ENCODE data around the gene P3H2. TPM values are rescaled to one million over a fixed set of nuclear protein-coding genes. Genes with fewer than 3 reads are reported as not detected.

The P3H2 gene
- total RNA-seq, 4 donors from 2014 or later = 15.6 to 41.5 (median 27.1) TPM

GRCh38 chr3:190051641-190052040, 69.1 kb downstream of the P3H2 start:
- no peak for TF ChIP-seq POLR2AphosphoS5 (IDR thresholded peaks at IDR 0.05)
- no peak for TF ChIP-seq EP300 (IDR thresholded peaks at IDR 0.05)
- TF ChIP-seq, protein P1, sequence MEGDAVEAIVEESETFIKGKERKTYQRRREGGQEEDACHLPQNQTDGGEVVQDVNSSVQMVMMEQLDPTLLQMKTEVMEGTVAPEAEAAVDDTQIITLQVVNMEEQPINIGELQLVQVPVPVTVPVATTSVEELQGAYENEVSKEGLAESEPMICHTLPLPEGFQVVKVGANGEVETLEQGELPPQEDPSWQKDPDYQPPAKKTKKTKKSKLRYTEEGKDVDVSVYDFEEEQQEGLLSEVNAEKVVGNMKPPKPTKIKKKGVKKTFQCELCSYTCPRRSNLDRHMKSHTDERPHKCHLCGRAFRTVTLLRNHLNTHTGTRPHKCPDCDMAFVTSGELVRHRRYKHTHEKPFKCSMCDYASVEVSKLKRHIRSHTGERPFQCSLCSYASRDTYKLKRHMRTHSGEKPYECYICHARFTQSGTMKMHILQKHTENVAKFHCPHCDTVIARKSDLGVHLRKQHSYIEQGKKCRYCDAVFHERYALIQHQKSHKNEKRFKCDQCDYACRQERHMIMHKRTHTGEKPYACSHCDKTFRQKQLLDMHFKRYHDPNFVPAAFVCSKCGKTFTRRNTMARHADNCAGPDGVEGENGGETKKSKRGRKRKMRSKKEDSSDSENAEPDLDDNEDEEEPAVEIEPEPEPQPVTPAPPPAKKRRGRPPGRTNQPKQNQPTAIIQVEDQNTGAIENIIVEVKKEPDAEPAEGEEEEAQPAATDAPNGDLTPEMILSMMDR (IDR thresholded peaks at IDR 0.05) = no peak
- TF ChIP-seq POLR2A (IDR thresholded peaks at IDR 0.05; ENCODE audit: low read depth) = no peak
- H3K27ac ChIP-seq (replicated peaks in 1 of 4) = no peak overlapping the region

DNA sequence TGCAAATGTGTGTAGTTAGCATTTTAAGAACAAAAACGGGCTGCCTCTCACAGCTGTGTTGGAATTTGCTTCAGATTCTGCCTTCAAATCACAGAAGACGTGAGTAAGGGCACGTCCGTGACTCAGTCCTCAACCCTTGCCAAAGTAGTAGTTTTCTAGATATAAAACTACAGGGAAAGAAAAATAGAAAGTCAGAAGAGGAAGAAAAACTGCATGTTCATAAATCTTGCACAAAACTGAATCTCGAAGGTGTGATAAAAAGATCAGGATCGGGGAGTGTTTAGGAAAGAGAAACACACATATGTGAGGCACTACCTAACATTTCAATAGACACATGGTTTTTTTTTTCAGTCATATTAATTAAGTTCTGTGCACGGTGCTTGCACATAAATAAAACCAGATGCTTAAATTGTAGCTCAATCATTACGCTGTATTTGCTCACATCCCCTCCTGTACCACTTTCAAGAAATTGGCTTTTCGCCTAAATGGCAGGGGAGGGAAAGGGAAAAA, 71.7 kb downstream of the P3H2 start:
- Histone ChIP-seq H3K27ac (replicated peaks in 1 of 4) (peak overlapping the region; percentile 32 to 49 (median 38)), H3K4me3 (peak overlapping the region; percentile 11 to 35 (median 22)), H3K27me3 (no peaks in the 10 kb centered on the region), H3K36me3 (no peaks in the 10 kb centered on the region), H3K4me1 (peaks cover 2 to 32% (median 22%) of the 10 kb centered on the region in 4 donors), H3K9me3 (no peaks in the 10 kb centered on the region)
- intact Hi-C loops (cut with DNase I) = no loop called here
- no peak for DNase-seq (ENCODE audit: extremely low spot score)
- 19% methylated on average over 9 of the region's 9 CpGs for WGBS
- TF ChIP-seq POLR2A (IDR thresholded peaks at IDR 0.05; ENCODE audit: low read depth) (no peak), POLR2AphosphoS5 (IDR thresholded peaks at IDR 0.05) (no peak), EP300 (IDR thresholded peaks at IDR 0.05) (no peak)
- TF ChIP-seq, protein P1 (IDR thresholded peaks at IDR 0.05) = no peak

More at GRCh38 chr3:190051641-190052040, 69.1 kb downstream of the P3H2 start:
- no peaks in the 10 kb centered on the region for H3K27me3 ChIP-seq
- H3K4me1 ChIP-seq = peaks cover 0 to 26% (median 14%) of the 10 kb centered on the region in 4 donors
- H3K9me3 ChIP-seq = no peaks in the 10 kb centered on the region
- intact Hi-C loops (cut with DNase I) = no loop called here
- no peak overlapping the region for H3K4me3 ChIP-seq
- DNase-seq (ENCODE audit: extremely low spot score) = no peak
- WGBS = 76% methylated on average over 2 of the region's 2 CpGs
- H3K36me3 ChIP-seq = no peaks in the 10 kb centered on the region

- WGBS = 77% methylated on average over 2 of the region's 2 CpGs
These were observed 75.7 kb downstream of the P3H2 start for GRCh38 chr3:190044974-190045373.

DNA sequence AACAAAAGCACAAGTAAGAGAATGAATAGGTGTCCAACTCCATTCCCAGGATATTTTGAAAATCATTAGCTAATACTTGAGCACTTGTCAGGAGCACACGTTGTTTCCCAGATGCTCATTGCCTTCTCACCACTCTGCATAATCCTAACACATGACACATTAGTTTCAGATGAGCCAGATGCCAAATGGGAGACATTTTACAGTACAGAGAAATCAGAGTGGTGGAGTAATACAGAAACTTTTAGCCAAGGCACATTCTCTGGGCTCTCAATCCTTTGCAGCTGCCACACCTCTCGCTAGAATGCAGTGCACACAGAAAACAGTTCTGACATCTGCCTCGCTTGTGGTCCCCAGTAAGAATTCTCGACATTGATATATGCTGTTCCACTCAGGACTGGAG, 76.6 kb downstream of the P3H2 start:
- H3K27ac ChIP-seq (replicated peaks in 1 of 4) = peak overlapping the region; percentile 30 to 66 (median 45)
- no peaks in the 10 kb centered on the region for H3K36me3 ChIP-seq
- DNase-seq (ENCODE audit: extremely low spot score) = no peak
- no peaks in the 10 kb centered on the region for H3K27me3 ChIP-seq
- TF ChIP-seq, protein P1 (IDR thresholded peaks at IDR 0.05) = no peak
- no peak for TF ChIP-seq POLR2A (IDR thresholded peaks at IDR 0.05; ENCODE audit: low read depth)
- TF ChIP-seq POLR2AphosphoS5 (IDR thresholded peaks at IDR 0.05) = peak in 1 of 2 donors; percentile 56
- peak; percentile 24 for TF ChIP-seq EP300 (IDR thresholded peaks at IDR 0.05)
- no peaks in the 10 kb centered on the region for H3K9me3 ChIP-seq
- intact Hi-C loops (cut with DNase I) = no loop called here
- WGBS = 29% methylated on average over 4 of the region's 4 CpGs
- no peak overlapping the region for H3K4me3 ChIP-seq
- peaks cover 7 to 50% (median 47%) of the 10 kb centered on the region in 4 donors for H3K4me1 ChIP-seq

More at GRCh38 chr3:190044974-190045373, 75.7 kb downstream of the P3H2 start:
- intact Hi-C loops (cut with DNase I) = no loop called here
- peak overlapping the region in 1 of 4 donors; percentile 66 for H3K27ac ChIP-seq (replicated peaks in 1 of 4)
- no peaks in the 10 kb centered on the region for H3K27me3 ChIP-seq
- no peaks in the 10 kb centered on the region for H3K9me3 ChIP-seq
- no peak for DNase-seq (ENCODE audit: extremely low spot score)
- H3K4me3 ChIP-seq = no peak overlapping the region
- H3K36me3 ChIP-seq = no peaks in the 10 kb centered on the region
- TF ChIP-seq, protein P1 (IDR thresholded peaks at IDR 0.05) = no peak
- TF ChIP-seq POLR2AphosphoS5 (IDR thresholded peaks at IDR 0.05) = no peak
- no peak for TF ChIP-seq EP300 (IDR thresholded peaks at IDR 0.05)
- no peak for TF ChIP-seq POLR2A (IDR thresholded peaks at IDR 0.05; ENCODE audit: low read depth)
- H3K4me1 ChIP-seq = peaks cover 7 to 59% (median 51%) of the 10 kb centered on the region in 4 donors

GRCh38 chr3:190043741-190044140, 77.0 kb downstream of the P3H2 start:
- Histone ChIP-seq H3K27me3 (no peaks in the 10 kb centered on the region), H3K4me3 (no peak overlapping the region), H3K27ac (replicated peaks in 1 of 4) (peak overlapping the region; percentile 30 to 66 (median 45)), H3K9me3 (no peaks in the 10 kb centered on the region), H3K4me1 (peaks cover 7 to 46% (median 43%) of the 10 kb centered on the region in 4 donors), H3K36me3 (no peaks in the 10 kb centered on the region)
- intact Hi-C loops (cut with DNase I) = no loop called here
- no peak for DNase-seq (ENCODE audit: extremely low spot score)
- TF ChIP-seq POLR2AphosphoS5 (IDR thresholded peaks at IDR 0.05) (no peak), EP300 (IDR thresholded peaks at IDR 0.05) (no peak), POLR2A (IDR thresholded peaks at IDR 0.05; ENCODE audit: low read depth) (no peak)
- TF ChIP-seq, protein P1 (IDR thresholded peaks at IDR 0.05) = no peak
